Measurements from ENCODE around the gene RAB40C.

The RAB40C gene

GRCh38 chr16:619476-620100 is 29.7 kb downstream of the RAB40C start:
- no peak for DNase-seq

GRCh38 chr16:620700-621525 is 31.0 kb downstream of the RAB40C start:
- no peak for DNase-seq

GRCh38 chr16:621526-622105 is 31.8 kb downstream of the RAB40C start:
- DNase-seq = no peak

- DNase-seq = no peak
These were observed 33.0 kb downstream of the RAB40C start for GRCh38 chr16:622920-623280.

GRCh38 chr16:624526-625070 is 34.7 kb downstream of the RAB40C start:
- no peak for DNase-seq

- no peak for DNase-seq
These were observed 35.5 kb downstream of the RAB40C start for GRCh38 chr16:625117-625976.

- DNase-seq = no peak
These were observed 36.3 kb downstream of the RAB40C start for GRCh38 chr16:625977-626765.

- no peak for DNase-seq
These were observed 37.1 kb downstream of the RAB40C start for GRCh38 chr16:626787-627453.

- DNase-seq = no peak
These were observed 37.8 kb downstream of the RAB40C start for GRCh38 chr16:627454-628239.

- no peak for DNase-seq
These were observed 38.6 kb downstream of the RAB40C start for GRCh38 chr16:628321-629061.

- DNase-seq = peak; percentile 87
These were observed 39.4 kb downstream of the RAB40C start for GRCh38 chr16:629185-629832.

- no peak for DNase-seq
These were observed 40.0 kb downstream of the RAB40C start for GRCh38 chr16:629833-630248.

GRCh38 chr16:630249-630814 is 40.5 kb downstream of the RAB40C start:
- peak; percentile 69 for DNase-seq

GRCh38 chr16:630815-631405 is 41.0 kb downstream of the RAB40C start, which contains the start of gene WFIKKN1:
Gene WFIKKN1 (plus strand): TSS chr16:630985. CDS start chr16:631254, 269 bp downstream.
- DNase-seq = peak; percentile 73

- no peak for DNase-seq
These were observed 42.0 kb downstream of the RAB40C start for GRCh38 chr16:631808-632358.

- DNase-seq = no peak
These were observed 42.8 kb downstream of the RAB40C start for GRCh38 chr16:632486-633335.

Data from retina (tissue), 1 donor.